ENCODE results near the gene LIMS2.

DNA sequence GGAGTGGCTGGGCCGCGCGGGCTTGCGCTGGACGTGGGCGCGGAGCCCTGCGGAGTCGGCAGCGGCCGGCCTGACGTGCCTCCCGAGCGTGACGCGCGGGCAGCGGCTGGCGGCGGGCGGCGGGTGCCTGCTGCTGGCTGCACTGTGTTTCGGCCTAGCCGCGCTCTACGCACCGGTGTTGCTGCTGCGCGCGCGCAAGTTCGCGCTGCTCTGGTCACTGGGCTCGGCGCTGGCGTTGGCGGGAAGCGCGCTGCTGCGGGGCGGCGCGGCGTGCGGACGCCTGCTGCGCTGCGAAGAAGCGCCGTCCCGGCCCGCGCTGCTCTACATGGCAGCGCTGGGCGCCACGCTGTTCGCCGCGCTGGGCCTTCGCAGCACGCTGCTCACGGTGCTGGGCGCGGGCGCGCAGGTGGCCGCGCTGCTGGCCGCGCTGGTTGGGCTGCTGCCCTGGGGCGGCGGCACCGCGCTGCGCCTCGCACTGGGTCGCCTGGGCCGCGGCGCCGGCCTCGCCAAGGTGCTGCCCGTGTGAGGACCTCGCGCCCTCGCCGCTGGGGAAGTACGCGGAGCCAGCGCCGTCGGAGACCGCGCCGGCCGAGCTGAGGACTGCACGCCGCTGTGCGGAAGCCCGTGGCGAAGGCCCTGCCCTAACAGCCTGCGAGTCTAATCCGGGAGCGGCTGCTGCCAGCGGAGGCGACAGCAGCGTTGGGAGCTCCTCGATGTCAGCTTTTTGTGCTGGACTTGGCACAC, 26.5 kb upstream of the LIMS2 start:
- TF ChIP-seq EZH2 (IDR thresholded peaks at IDR 0.05; ENCODE audit: low read depth, unreplicated experiment) (no peak), EZH2phosphoT487 (IDR thresholded peaks at IDR 0.05; ENCODE audit: unreplicated experiment) (no peak), JUNB (IDR thresholded peaks at IDR 0.05; ENCODE audit: unreplicated experiment) (no peak), CREB1 (CRISPR knock-in tag; IDR thresholded peaks at IDR 0.05; ENCODE audit: low read depth) (no peak), POLR2AphosphoS5 (IDR thresholded peaks at IDR 0.05; ENCODE audit: low read depth) (0 out of 2 replicates have a peak, but pooled peaks have one; percentile 46)
- TF ChIP-seq, protein P1, sequence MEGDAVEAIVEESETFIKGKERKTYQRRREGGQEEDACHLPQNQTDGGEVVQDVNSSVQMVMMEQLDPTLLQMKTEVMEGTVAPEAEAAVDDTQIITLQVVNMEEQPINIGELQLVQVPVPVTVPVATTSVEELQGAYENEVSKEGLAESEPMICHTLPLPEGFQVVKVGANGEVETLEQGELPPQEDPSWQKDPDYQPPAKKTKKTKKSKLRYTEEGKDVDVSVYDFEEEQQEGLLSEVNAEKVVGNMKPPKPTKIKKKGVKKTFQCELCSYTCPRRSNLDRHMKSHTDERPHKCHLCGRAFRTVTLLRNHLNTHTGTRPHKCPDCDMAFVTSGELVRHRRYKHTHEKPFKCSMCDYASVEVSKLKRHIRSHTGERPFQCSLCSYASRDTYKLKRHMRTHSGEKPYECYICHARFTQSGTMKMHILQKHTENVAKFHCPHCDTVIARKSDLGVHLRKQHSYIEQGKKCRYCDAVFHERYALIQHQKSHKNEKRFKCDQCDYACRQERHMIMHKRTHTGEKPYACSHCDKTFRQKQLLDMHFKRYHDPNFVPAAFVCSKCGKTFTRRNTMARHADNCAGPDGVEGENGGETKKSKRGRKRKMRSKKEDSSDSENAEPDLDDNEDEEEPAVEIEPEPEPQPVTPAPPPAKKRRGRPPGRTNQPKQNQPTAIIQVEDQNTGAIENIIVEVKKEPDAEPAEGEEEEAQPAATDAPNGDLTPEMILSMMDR (conservative IDR thresholded peaks at IDR 0.05; ENCODE audit: low read depth in 2 of 2): no peak; a peak in 1 of 4 replicates
- TF ChIP-seq, protein P2, sequence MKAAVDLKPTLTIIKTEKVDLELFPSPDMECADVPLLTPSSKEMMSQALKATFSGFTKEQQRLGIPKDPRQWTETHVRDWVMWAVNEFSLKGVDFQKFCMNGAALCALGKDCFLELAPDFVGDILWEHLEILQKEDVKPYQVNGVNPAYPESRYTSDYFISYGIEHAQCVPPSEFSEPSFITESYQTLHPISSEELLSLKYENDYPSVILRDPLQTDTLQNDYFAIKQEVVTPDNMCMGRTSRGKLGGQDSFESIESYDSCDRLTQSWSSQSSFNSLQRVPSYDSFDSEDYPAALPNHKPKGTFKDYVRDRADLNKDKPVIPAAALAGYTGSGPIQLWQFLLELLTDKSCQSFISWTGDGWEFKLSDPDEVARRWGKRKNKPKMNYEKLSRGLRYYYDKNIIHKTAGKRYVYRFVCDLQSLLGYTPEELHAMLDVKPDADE (IDR thresholded peaks at IDR 0.05): no peak
- TF ChIP-seq, protein P3, sequence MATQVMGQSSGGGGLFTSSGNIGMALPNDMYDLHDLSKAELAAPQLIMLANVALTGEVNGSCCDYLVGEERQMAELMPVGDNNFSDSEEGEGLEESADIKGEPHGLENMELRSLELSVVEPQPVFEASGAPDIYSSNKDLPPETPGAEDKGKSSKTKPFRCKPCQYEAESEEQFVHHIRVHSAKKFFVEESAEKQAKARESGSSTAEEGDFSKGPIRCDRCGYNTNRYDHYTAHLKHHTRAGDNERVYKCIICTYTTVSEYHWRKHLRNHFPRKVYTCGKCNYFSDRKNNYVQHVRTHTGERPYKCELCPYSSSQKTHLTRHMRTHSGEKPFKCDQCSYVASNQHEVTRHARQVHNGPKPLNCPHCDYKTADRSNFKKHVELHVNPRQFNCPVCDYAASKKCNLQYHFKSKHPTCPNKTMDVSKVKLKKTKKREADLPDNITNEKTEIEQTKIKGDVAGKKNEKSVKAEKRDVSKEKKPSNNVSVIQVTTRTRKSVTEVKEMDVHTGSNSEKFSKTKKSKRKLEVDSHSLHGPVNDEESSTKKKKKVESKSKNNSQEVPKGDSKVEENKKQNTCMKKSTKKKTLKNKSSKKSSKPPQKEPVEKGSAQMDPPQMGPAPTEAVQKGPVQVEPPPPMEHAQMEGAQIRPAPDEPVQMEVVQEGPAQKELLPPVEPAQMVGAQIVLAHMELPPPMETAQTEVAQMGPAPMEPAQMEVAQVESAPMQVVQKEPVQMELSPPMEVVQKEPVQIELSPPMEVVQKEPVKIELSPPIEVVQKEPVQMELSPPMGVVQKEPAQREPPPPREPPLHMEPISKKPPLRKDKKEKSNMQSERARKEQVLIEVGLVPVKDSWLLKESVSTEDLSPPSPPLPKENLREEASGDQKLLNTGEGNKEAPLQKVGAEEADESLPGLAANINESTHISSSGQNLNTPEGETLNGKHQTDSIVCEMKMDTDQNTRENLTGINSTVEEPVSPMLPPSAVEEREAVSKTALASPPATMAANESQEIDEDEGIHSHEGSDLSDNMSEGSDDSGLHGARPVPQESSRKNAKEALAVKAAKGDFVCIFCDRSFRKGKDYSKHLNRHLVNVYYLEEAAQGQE (IDR thresholded peaks at IDR 0.05; ENCODE audit: unreplicated experiment): no peak
